Smooth muscle cell of trachea (primary cell): ENCODE measurements around the gene ZNF622. TPM values are rescaled to one million over a fixed set of nuclear protein-coding genes. Genes with fewer than 3 reads are reported as not detected.

Experiments used
- total RNA-seq: library from RNA; depleted of rRNA; stranded (reverse); fragments of >200 nt; gene quantifications from 2 replicates; pipeline ENCODE4 v1.2.1, GENCODE V29; 2014

Gene ZNF622
- total RNA-seq, result 50.8 and 58.6 TPM in 2 replicates

DNA sequence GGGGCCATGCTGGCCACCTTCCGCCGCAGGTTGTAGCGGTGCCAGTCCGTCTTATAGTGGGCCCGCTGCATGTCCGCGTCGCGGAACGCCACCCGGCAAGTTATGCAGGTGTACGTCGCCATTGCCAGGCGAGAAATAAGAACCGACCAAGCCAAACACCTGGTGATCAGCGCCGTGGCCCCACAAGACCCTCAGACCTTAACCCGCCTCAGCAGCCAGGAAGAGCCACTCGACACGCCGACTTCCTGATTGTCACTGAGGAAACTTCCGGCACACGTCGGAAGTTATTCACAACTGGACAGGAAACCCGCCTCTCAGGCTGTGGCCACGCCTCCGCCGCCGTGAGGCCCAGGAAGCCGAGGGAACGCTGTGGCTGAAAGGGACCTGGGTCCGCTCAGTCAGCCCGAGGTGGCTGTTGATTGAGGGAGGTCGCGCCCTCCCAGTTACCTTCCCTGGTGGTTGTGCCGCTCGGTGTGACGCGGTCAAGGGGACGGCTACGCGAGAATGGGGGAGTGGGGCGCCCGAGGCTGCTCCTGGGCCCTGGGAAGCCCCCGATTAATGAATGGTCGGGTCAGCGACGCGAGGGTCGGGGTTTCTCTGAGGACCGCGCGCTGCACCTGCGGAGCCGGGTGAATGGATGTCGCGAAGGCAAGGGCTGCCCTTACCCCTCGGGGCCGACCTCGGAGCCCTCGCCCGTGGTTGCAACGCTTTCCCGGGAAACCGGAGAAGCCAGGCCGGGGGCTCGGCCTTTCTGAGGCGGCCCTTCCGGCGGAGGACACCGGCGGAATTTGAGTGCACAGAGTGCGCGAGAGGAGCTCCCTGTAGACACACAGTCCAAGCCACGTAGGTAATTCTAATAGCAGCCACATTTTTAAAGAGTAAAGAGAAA, at the start of gene ZNF622:
ZNF622 (minus strand) TSS at position 257 of the 889 bp plus-strand sequence; CDS start at position 122, 135 bp downstream.

Other genes starting within 250 kb of the ZNF622 start
- 1.0 and 1.3 TPM in 2 replicates for gene RETREG1, start 151.2 kb upstream of the ZNF622 start, total RNA-seq